ENCODE measurements around the gene PLA2G4F. TPM values are rescaled to one million over a fixed set of nuclear protein-coding genes. Genes with fewer than 3 reads are reported as not detected.

The PLA2G4F gene
- total and polyA plus RNA-seq, 2 donors from 2014 or later, result 35.9 to 51.2 TPM

GRCh38 chr15:42104095-42104891 lies 52.1 kb downstream of the PLA2G4F start:
- no peaks in the 10 kb centered on the region for H3K36me3 ChIP-seq (ENCODE audit: control insufficient read depth in 2 of 3, insufficient read depth in 3 of 3, low read length in 3 of 3)
- intact Hi-C loops (cut with DNase I), result no loop called here
- DNase-seq, result no peak

DNA sequence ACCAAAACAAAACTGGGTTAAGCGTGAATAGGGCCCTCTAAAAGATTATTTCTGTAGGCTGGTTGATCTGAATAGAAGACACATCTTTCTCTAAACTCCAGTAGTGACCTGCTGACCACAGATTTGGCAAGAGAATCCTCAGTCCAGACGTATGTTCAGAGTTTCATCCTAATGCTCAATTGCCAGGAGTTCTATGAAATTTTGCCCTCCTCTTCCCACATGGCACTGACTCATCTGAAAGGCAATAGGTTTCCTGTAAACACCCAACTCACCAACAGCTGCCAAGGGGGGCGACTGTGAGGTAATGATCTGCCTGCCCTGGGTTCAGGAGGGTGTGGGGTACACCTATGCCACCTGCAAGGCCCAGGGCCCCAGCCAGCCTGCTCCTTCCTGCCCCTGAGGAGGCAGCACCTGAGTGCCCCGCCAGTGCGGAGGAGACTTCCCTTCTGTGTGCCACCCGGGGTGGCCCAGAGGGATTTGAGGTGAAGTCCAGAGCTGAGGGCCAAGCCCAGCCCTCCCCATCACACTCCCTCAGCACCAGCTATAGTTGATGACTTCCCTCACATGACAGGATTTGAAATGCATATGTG lies 53.7 kb downstream of the PLA2G4F start:
- H3K27me3 ChIP-seq (ENCODE audit: control insufficient read depth, insufficient read depth, low read length), result no peaks in the 10 kb centered on the region
- H3K4me1 ChIP-seq (ENCODE audit: control insufficient read depth in 2 of 3, insufficient read depth in 2 of 3, low read depth in 1 of 3, low read length in 3 of 3), result peaks cover 0 to 3% (median 0%) of the 10 kb centered on the region in 3 donors
- H3K9ac ChIP-seq (ENCODE audit: low read length in 3 of 3), result no peak overlapping the region
- TF ChIP-seq, protein P1, sequence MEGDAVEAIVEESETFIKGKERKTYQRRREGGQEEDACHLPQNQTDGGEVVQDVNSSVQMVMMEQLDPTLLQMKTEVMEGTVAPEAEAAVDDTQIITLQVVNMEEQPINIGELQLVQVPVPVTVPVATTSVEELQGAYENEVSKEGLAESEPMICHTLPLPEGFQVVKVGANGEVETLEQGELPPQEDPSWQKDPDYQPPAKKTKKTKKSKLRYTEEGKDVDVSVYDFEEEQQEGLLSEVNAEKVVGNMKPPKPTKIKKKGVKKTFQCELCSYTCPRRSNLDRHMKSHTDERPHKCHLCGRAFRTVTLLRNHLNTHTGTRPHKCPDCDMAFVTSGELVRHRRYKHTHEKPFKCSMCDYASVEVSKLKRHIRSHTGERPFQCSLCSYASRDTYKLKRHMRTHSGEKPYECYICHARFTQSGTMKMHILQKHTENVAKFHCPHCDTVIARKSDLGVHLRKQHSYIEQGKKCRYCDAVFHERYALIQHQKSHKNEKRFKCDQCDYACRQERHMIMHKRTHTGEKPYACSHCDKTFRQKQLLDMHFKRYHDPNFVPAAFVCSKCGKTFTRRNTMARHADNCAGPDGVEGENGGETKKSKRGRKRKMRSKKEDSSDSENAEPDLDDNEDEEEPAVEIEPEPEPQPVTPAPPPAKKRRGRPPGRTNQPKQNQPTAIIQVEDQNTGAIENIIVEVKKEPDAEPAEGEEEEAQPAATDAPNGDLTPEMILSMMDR (IDR thresholded peaks at IDR 0.05; ENCODE audit: borderline replicate concordance, extremely low read depth, insufficient read depth), result no peak
- DNase-seq (no peak), FAIRE-seq (no peak)
- intact Hi-C loops (cut with DNase I), result no loop called here
- no peak overlapping the region for H3K27ac ChIP-seq (ENCODE audit: low read depth in 2 of 2, low read length in 2 of 2)
- H3K9me3 ChIP-seq (ENCODE audit: control insufficient read depth in 2 of 3, insufficient read depth in 1 of 3, low read length in 3 of 3), result no peaks in the 10 kb centered on the region
- no peak overlapping the region for H3K4me3 ChIP-seq (ENCODE audit: low read length in 3 of 3)
- no peaks in the 10 kb centered on the region for H3K36me3 ChIP-seq (ENCODE audit: control insufficient read depth in 2 of 3, insufficient read depth in 3 of 3, low read length in 3 of 3)

More at GRCh38 chr15:42104095-42104891, 52.1 kb downstream of the PLA2G4F start:
- H3K4me1 ChIP-seq (ENCODE audit: control insufficient read depth in 2 of 3, insufficient read depth in 2 of 3, low read depth in 1 of 3, low read length in 3 of 3), result peaks cover 0 to 3% (median 0%) of the 10 kb centered on the region in 3 donors
- TF ChIP-seq, protein P1 (IDR thresholded peaks at IDR 0.05; ENCODE audit: borderline replicate concordance, extremely low read depth, insufficient read depth), result no peak
- peaks cover 0 to 3% (median 0%) of the 10 kb centered on the region in 3 donors for H3K9me3 ChIP-seq (ENCODE audit: control insufficient read depth in 2 of 3, insufficient read depth in 1 of 3, low read length in 3 of 3)
- FAIRE-seq, result no peak
- no peak overlapping the region for H3K9ac ChIP-seq (ENCODE audit: low read length in 3 of 3)
- H3K27me3 ChIP-seq (ENCODE audit: control insufficient read depth, insufficient read depth, low read length), result no peaks in the 10 kb centered on the region
- no peak overlapping the region for H3K4me3 ChIP-seq (ENCODE audit: low read length in 3 of 3)
- H3K27ac ChIP-seq (ENCODE audit: low read depth in 2 of 2, low read length in 2 of 2), result no peak overlapping the region

DNA sequence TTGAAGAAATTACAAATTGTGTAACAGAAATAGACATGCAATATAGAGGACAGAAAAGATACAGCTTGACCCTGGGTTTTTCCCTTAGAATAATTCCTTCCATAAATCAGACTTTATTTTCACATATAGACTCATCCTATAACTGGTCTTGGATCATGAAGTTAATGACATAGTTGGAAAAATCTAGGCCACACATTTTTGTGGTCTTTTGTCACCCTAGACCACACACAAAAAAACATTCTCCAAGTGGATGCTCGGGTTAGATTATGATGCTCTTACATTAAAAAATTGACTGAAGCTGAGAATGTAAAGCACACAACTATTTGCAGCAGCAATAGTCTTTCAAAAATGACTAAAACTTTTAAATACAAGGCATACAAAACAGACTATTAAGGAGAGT lies 54.6 kb downstream of the PLA2G4F start:
- DNase-seq (no peak), FAIRE-seq (no peak)
- H3K9me3 ChIP-seq (ENCODE audit: control insufficient read depth in 2 of 3, insufficient read depth in 1 of 3, low read length in 3 of 3), result no peaks in the 10 kb centered on the region
- H3K27ac ChIP-seq (ENCODE audit: low read depth in 2 of 2, low read length in 2 of 2), result no peak overlapping the region
- H3K27me3 ChIP-seq (ENCODE audit: control insufficient read depth, insufficient read depth, low read length), result no peaks in the 10 kb centered on the region
- H3K4me3 ChIP-seq (ENCODE audit: low read length in 3 of 3), result no peak overlapping the region
- peaks cover 0 to 3% (median 0%) of the 10 kb centered on the region in 3 donors for H3K4me1 ChIP-seq (ENCODE audit: control insufficient read depth in 2 of 3, insufficient read depth in 2 of 3, low read depth in 1 of 3, low read length in 3 of 3)
- no peak overlapping the region for H3K9ac ChIP-seq (ENCODE audit: low read length in 3 of 3)
- H3K36me3 ChIP-seq (ENCODE audit: control insufficient read depth in 2 of 3, insufficient read depth in 3 of 3, low read length in 3 of 3), result no peaks in the 10 kb centered on the region
- TF ChIP-seq, protein P1 (IDR thresholded peaks at IDR 0.05; ENCODE audit: borderline replicate concordance, extremely low read depth, insufficient read depth), result no peak
- intact Hi-C loops (cut with DNase I), result no loop called here
